SK-N-SH treated with all-trans-retinoic acid at 6 μM for 48 hours (cell line): Measurements from ENCODE around the gene ITK.

ENCODE experiments used
- ATAC-seq: fragments of 200-7000 bp; cut with Tn5 transposase; 3 replicates; pipeline ENCODE4 v1.9.1; 2020; ENCODE audit warnings: mild to moderate bottlenecking, moderate library complexity
- ARNTL ChIP-seq: fragments of 450-650 bp; formaldehyde crosslinking; IDR thresholded peaks from 2 replicates; pipeline ENCODE4 v1.5.0; 2020; ENCODE audit warnings: low read depth, mild to moderate bottlenecking, moderate library complexity, borderline replicate concordance
- BACH2 ChIP-seq: fragments of 250-450 bp; sonication (Bioruptor Pico); IDR thresholded peaks from 2 replicates; pipeline ENCODE4 v1.9.0; 2021; ENCODE audit warnings: mild to moderate bottlenecking, borderline replicate concordance
- CSDC2 ChIP-seq: fragments of 250-450 bp; sonication (Bioruptor Pico); IDR thresholded peaks from 2 replicates; pipeline ENCODE4 v1.5.0; 2020; ENCODE audit warnings: mild to moderate bottlenecking, moderate library complexity
- CSRNP3 ChIP-seq: fragments of 250-450 bp; sonication (Bioruptor Pico); IDR thresholded peaks from 2 replicates; pipeline ENCODE4 v1.5.1; 2021; ENCODE audit warnings: mild to moderate bottlenecking, moderate library complexity
- ESRRG ChIP-seq: fragments of 250-450 bp; sonication (Bioruptor Pico); IDR thresholded peaks from 2 replicates; pipeline ENCODE4 v1.6.1; 2021; ENCODE audit warnings: mild to moderate bottlenecking
- GLIS3 ChIP-seq: fragments of 250-450 bp; sonication (Bioruptor Pico); IDR thresholded peaks from 2 replicates; pipeline ENCODE4 v1.5.0; 2020; ENCODE audit warnings: mild to moderate bottlenecking, moderate library complexity
- ISL1 ChIP-seq: fragments of 250-450 bp; sonication (Bioruptor Pico); IDR thresholded peaks from 2 replicates; pipeline ENCODE4 v2.1.2; 2022; ENCODE audit warnings: mild to moderate bottlenecking, moderate library complexity
- OSR1 ChIP-seq: fragments of 250-450 bp; sonication (Bioruptor Pico); IDR thresholded peaks from 2 replicates; pipeline ENCODE4 v1.8.0; 2022; ENCODE audit warnings: moderate library complexity, mild to moderate bottlenecking, inconsistent platforms
- PATZ1 ChIP-seq: fragments of 250-450 bp; sonication (Bioruptor Pico); IDR thresholded peaks from 2 replicates; pipeline ENCODE4 v1.8.0; 2020; ENCODE audit warnings: mild to moderate bottlenecking, moderate library complexity, borderline replicate concordance
- PPARA ChIP-seq: fragments of 250-450 bp; sonication (Bioruptor Pico); IDR thresholded peaks from 2 replicates; pipeline ENCODE4 v1.5.0; 2020; ENCODE audit warnings: mild to moderate bottlenecking, borderline replicate concordance
- RARB ChIP-seq: fragments of 250-450 bp; sonication (Bioruptor Pico); IDR thresholded peaks from 2 replicates; pipeline ENCODE4 v1.8.0; 2021; ENCODE audit warnings: mild to moderate bottlenecking, moderate library complexity
- SNAI2 ChIP-seq: fragments of 250-450 bp; sonication (Bioruptor Pico); IDR thresholded peaks from 2 replicates; pipeline ENCODE4 v1.5.0; 2020; ENCODE audit warnings: mild to moderate bottlenecking, moderate library complexity
- TCF4 ChIP-seq: fragments of 250-450 bp; sonication (Bioruptor Pico); IDR thresholded peaks from 2 replicates; pipeline ENCODE4 v1.8.0; 2021; ENCODE audit warnings: mild to moderate bottlenecking, moderate library complexity, borderline replicate concordance
- TOX ChIP-seq: fragments of 250-450 bp; sonication (Bioruptor Pico); IDR thresholded peaks from 2 replicates; pipeline ENCODE4 v1.8.0; 2021; ENCODE audit warnings: mild to moderate bottlenecking, moderate library complexity, borderline replicate concordance
- ZC3H10 ChIP-seq: fragments of 250-450 bp; sonication (Bioruptor Pico); IDR thresholded peaks from 2 replicates; pipeline ENCODE4 v1.5.1; 2021; ENCODE audit warnings: mild to moderate bottlenecking, moderate library complexity
- ZFP3 ChIP-seq: fragments of 250-450 bp; sonication (Bioruptor Pico); IDR thresholded peaks from 2 replicates; pipeline ENCODE4 v1.5.0; 2020; ENCODE audit warnings: mild to moderate bottlenecking, moderate library complexity
- ZNF70 ChIP-seq: fragments of 450-650 bp; formaldehyde crosslinking; IDR thresholded peaks from 2 replicates; pipeline ENCODE4 v1.5.0; 2020; ENCODE audit warnings: mild to moderate bottlenecking, moderate library complexity
- ZNF8 ChIP-seq: fragments of 450-650 bp; formaldehyde crosslinking; IDR thresholded peaks from 2 replicates; pipeline ENCODE4 v1.5.0; 2020; ENCODE audit warnings: mild to moderate bottlenecking, moderate library complexity
- TF ChIP-seq, protein P1 (sequence below): fragments of 250-450 bp; sonication (Bioruptor Pico); IDR thresholded peaks from 2 replicates; pipeline ENCODE4 v1.5.1; 2020; ENCODE audit warnings: low read depth, mild to moderate bottlenecking, moderate library complexity
- TF ChIP-seq, protein P2 (sequence below): fragments of 250-450 bp; sonication (Bioruptor Pico); IDR thresholded peaks from 2 replicates; pipeline ENCODE4 v1.8.0; 2021; ENCODE audit warnings: low read depth, mild to moderate bottlenecking, moderate library complexity, borderline replicate concordance

ITK gene

GRCh38 chr5:157275403-157275802 lies 94.8 kb downstream of the ITK start:
- ATAC-seq = no peak
- TF ChIP-seq ZNF8 (CRISPR knock-in tag) = no peak
- TF ChIP-seq ESRRG = no peak
- no peak for TF ChIP-seq ZNF70 (CRISPR knock-in tag)
- no peak for TF ChIP-seq ZC3H10 (CRISPR knock-in tag)
- no peak for TF ChIP-seq RARB (CRISPR knock-in tag)
- no peak for TF ChIP-seq PPARA (CRISPR knock-in tag)
- no peak for TF ChIP-seq GLIS3
- TF ChIP-seq OSR1 = no peak
- TF ChIP-seq ARNTL (CRISPR knock-in tag) = no peak
- no peak for TF ChIP-seq TCF4 (CRISPR knock-in tag)
- TF ChIP-seq PATZ1 (CRISPR knock-in tag) = no peak
- no peak for TF ChIP-seq ZFP3 (CRISPR knock-in tag)
- no peak for TF ChIP-seq CSRNP3 (CRISPR knock-in tag)
- no peak for TF ChIP-seq BACH2 (CRISPR knock-in tag)
- TF ChIP-seq, protein P1, sequence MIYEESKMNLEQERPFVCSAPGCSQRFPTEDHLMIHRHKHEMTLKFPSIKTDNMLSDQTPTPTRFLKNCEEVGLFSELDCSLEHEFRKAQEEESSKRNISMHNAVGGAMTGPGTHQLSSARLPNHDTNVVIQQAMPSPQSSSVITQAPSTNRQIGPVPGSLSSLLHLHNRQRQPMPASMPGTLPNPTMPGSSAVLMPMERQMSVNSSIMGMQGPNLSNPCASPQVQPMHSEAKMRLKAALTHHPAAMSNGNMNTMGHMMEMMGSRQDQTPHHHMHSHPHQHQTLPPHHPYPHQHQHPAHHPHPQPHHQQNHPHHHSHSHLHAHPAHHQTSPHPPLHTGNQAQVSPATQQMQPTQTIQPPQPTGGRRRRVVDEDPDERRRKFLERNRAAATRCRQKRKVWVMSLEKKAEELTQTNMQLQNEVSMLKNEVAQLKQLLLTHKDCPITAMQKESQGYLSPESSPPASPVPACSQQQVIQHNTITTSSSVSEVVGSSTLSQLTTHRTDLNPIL (CRISPR knock-in tag) = no peak
- TF ChIP-seq, protein P2, sequence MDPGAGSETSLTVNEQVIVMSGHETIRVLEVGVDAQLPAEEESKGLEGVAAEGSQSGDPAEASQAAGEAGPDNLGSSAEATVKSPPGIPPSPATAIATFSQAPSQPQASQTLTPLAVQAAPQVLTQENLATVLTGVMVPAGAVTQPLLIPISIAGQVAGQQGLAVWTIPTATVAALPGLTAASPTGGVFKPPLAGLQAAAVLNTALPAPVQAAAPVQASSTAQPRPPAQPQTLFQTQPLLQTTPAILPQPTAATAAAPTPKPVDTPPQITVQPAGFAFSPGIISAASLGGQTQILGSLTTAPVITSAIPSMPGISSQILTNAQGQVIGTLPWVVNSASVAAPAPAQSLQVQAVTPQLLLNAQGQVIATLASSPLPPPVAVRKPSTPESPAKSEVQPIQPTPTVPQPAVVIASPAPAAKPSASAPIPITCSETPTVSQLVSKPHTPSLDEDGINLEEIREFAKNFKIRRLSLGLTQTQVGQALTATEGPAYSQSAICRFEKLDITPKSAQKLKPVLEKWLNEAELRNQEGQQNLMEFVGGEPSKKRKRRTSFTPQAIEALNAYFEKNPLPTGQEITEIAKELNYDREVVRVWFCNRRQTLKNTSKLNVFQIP (CRISPR knock-in tag) = no peak
- TF ChIP-seq CSDC2 (CRISPR knock-in tag) = no peak
- TF ChIP-seq TOX (CRISPR knock-in tag) = no peak
- TF ChIP-seq SNAI2 = no peak
- TF ChIP-seq ISL1 (CRISPR knock-in tag) = no peak

DNA sequence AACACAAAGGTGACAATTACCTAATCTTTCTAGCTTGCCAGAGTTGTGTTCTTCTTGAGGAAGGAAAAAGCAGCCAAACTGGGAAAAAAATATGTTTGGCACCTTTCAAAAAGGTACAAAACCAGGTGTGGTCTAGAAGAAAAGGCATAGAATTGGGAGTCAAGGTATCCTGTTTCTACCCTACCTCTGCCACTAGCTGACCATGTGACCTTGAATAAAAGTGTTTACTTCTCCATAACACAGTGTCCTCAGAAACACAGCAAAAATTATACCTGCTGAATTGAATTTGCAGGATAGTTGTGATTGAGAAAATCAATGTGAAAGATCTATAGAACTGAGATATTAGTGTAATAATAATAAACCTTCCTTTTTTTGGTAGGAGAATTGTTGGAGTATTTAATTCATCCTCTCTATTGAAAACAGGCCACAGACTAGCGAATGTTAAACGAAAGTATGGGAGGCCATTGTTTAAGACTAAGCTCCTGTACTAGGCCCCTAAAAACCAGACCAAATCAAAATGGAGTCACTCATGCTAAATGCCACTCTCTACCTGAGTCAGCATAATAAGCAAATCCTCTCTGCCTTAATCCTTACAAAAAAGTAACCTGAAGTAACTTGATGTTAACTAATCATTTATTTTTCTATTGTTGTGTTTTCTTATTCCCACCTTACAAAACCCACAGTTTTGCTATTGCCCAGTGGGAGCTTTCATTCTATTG lies 97.8 kb downstream of the ITK start:
- no peak for ATAC-seq
- no peak for TF ChIP-seq PPARA (CRISPR knock-in tag)
- no peak for TF ChIP-seq SNAI2
- no peak for TF ChIP-seq OSR1
- TF ChIP-seq ISL1 (CRISPR knock-in tag) = 0 out of 2 replicates have a peak, but pooled peaks have one; percentile 7
- TF ChIP-seq RARB (CRISPR knock-in tag) = no peak
- no peak for TF ChIP-seq ZNF70 (CRISPR knock-in tag)

GRCh38 chr5:157279605-157280239 lies 99.1 kb downstream of the ITK start:
- TF ChIP-seq TCF4 (CRISPR knock-in tag) = no peak
- no peak for TF ChIP-seq SNAI2
- TF ChIP-seq PATZ1 (CRISPR knock-in tag) = no peak
- TF ChIP-seq ZNF8 (CRISPR knock-in tag) = no peak
- TF ChIP-seq CSDC2 (CRISPR knock-in tag) = no peak
- no peak for TF ChIP-seq ISL1 (CRISPR knock-in tag)
- no peak for TF ChIP-seq BACH2 (CRISPR knock-in tag)
- TF ChIP-seq, protein P2 (CRISPR knock-in tag) = no peak
- TF ChIP-seq RARB (CRISPR knock-in tag) = no peak
- no peak for TF ChIP-seq ARNTL (CRISPR knock-in tag)
- TF ChIP-seq, protein P1 (CRISPR knock-in tag) = no peak
- TF ChIP-seq, all 23 proteins: peak for 0
- no peak for ATAC-seq
